Subcutaneous adipose tissue (tissue), 4 donors: ENCODE data around the gene USP13. TPM values are rescaled to one million over a fixed set of nuclear protein-coding genes. Genes with fewer than 3 reads are reported as not detected.

Source experiments
- small RNA-seq: library from RNA; depleted of rRNA; stranded (forward); fragments of <200 nt; gene quantifications from one replicate; pipeline ENCODE3, GENCODE V24; 2016
- total RNA-seq, 4 donors: library from RNA; depleted of rRNA; stranded (reverse); fragments of >200 nt; gene quantifications; one replicate each; pipeline ENCODE4 v1.1.0, GENCODE V29; 2016
- TF ChIP-seq, protein P1 (sequence below): fragments of 450-650 bp; IDR thresholded peaks from one replicate; pipeline ENCODE4 v1.5.1; 2016; ENCODE audit warnings: low read depth, mild to moderate bottlenecking, control low read depth, antibody characterized with exemption, moderate library complexity

The USP13 gene
- total RNA-seq, 4 donors from 2014 or later, result 9.9 to 59.0 (median 15.5) TPM

DNA sequence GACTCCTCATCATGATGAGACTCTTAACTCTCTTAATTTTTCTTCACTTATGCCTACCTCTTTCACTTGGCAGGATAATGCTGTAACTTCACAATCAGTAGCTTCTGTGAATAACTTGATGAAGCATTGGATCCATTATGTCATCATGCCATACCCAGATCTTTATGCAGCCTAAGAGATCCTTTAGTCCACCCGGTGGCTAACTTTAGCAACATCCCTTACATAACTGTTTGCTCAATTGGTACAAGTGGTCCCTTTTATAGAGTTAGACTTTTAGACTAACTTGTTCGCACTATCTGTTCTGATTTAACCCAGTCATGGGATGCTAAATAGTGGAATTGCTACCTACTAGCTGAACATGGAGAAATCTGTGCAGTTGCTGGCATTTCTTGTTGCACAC is 184.5 kb downstream of the USP13 start:
- TF ChIP-seq, protein P1, sequence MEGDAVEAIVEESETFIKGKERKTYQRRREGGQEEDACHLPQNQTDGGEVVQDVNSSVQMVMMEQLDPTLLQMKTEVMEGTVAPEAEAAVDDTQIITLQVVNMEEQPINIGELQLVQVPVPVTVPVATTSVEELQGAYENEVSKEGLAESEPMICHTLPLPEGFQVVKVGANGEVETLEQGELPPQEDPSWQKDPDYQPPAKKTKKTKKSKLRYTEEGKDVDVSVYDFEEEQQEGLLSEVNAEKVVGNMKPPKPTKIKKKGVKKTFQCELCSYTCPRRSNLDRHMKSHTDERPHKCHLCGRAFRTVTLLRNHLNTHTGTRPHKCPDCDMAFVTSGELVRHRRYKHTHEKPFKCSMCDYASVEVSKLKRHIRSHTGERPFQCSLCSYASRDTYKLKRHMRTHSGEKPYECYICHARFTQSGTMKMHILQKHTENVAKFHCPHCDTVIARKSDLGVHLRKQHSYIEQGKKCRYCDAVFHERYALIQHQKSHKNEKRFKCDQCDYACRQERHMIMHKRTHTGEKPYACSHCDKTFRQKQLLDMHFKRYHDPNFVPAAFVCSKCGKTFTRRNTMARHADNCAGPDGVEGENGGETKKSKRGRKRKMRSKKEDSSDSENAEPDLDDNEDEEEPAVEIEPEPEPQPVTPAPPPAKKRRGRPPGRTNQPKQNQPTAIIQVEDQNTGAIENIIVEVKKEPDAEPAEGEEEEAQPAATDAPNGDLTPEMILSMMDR, result no peak

Small RNA genes within 50 kb of the gene (small RNA-seq; reads per million reads assigned to genes)
- gene RF01210, result not detected

Other genes starting within 250 kb of the USP13 start
- 10 to 100 TPM; 21.9 to 46.4 (median 30.9) TPM for gene GNB4, start 201.6 kb upstream of the USP13 start, total RNA-seq
- 10 to 100 TPM; 27.4 to 37.9 (median 32.8) TPM for gene ACTL6A, start 90.1 kb upstream of the USP13 start, total RNA-seq
- gene MRPL47, start 48.4 kb upstream of the USP13 start, total RNA-seq, result 10 to 100 TPM; 12.6 to 58.0 (median 19.4) TPM
- 100 to 1,000 TPM; 103 to 164 (median 124) TPM for gene NDUFB5, start 48.2 kb upstream of the USP13 start, total RNA-seq